Osteocyte (in vitro differentiated cells): ENCODE measurements around the gene COPS6. TPM values are rescaled to one million over a fixed set of nuclear protein-coding genes. Genes with fewer than 3 reads are reported as not detected.

Experiments
- DNase-seq: peaks from one replicate; pipeline ENCODE4 v3.0.0; 2021; ENCODE audit warnings: mixed read lengths; ENCODE audit not compliant: unreplicated experiment; ENCODE audit errors: extremely low spot score
- H3K27ac Mint-ChIP-seq: one replicate; pipeline ENCODE4 v1.8.0; 2021; ENCODE audit warnings: mild to moderate bottlenecking, mixed read lengths; ENCODE audit not compliant: unreplicated experiment
- H3K27me3 Mint-ChIP-seq: one replicate; pipeline ENCODE4 v1.8.0; 2021; ENCODE audit warnings: mixed read lengths; ENCODE audit not compliant: unreplicated experiment
- H3K36me3 Mint-ChIP-seq: one replicate; pipeline ENCODE4 v1.8.0; 2021; ENCODE audit warnings: mixed read lengths; ENCODE audit not compliant: unreplicated experiment
- H3K4me1 Mint-ChIP-seq: one replicate; pipeline ENCODE4 v1.8.0; 2021; ENCODE audit warnings: mixed read lengths; ENCODE audit not compliant: unreplicated experiment
- H3K4me3 Mint-ChIP-seq: one replicate; pipeline ENCODE4 v1.8.0; 2021; ENCODE audit warnings: mild to moderate bottlenecking, moderate library complexity, mixed read lengths; ENCODE audit not compliant: unreplicated experiment
- H3K9me3 Mint-ChIP-seq: one replicate; pipeline ENCODE4 v1.8.0; 2021; ENCODE audit warnings: mixed read lengths; ENCODE audit not compliant: unreplicated experiment
- CTCF ChIP-seq: fragments of 200-600 bp; sonication (generic); IDR thresholded peaks from 2 replicates; pipeline ENCODE4 v1.5.0; 2021; ENCODE audit warnings: antibody characterized with exemption, mild to moderate bottlenecking, moderate library complexity
- total RNA-seq: library from RNA; stranded (reverse); gene quantifications from 2 replicates; pipeline ENCODE4 v1.2.1, GENCODE V29; 2021

The COPS6 gene
- total RNA-seq, 1 donor from 2014 or later: 93.7 TPM

DNA sequence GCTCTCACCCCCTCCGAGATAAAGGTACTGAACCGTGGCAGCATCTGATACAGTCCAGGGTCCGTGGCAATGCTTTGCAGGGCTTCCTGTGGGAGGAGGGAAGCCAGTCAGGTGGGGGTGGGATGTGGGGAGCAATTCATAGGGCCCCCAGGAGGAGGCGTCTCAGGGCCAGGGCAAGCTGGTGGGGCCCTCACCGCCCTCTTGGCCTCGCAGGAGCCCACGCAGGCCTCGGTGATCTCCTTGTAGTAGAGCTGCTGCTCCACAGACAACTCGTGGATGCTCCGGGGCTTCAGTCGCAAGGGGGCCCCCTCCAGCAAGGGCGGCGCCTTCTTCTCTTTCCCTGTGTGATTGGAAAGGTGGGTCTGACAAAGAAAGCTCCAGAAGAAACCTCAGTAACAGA is 23.1 kb downstream of the COPS6 start:
- DNase-seq: no peak
- Mint-ChIP-seq H3K27ac (no peak overlapping the region), H3K36me3 (peaks cover 17% of the 10 kb centered on the region), H3K9me3 (no peaks in the 10 kb centered on the region), H3K27me3 (no peaks in the 10 kb centered on the region), H3K4me1 (no peaks in the 10 kb centered on the region), H3K4me3 (no peak overlapping the region)
- no peak for TF ChIP-seq CTCF

- H3K4me3 Mint-ChIP-seq: no peak overlapping the region
- peaks cover 10% of the 10 kb centered on the region for H3K4me1 Mint-ChIP-seq
- H3K36me3 Mint-ChIP-seq: peaks cover 9% of the 10 kb centered on the region
- no peaks in the 10 kb centered on the region for H3K27me3 Mint-ChIP-seq
- no peak for DNase-seq
- no peak for TF ChIP-seq CTCF
- no peak overlapping the region for H3K27ac Mint-ChIP-seq
- H3K9me3 Mint-ChIP-seq: no peaks in the 10 kb centered on the region
Observed at GRCh38 chr7:100115026-100115425, 26.3 kb downstream of the COPS6 start.

GRCh38 chr7:100118388-100119071 is 29.8 kb downstream of the COPS6 start:
- Mint-ChIP-seq H3K27me3 (no peaks in the 10 kb centered on the region), H3K36me3 (peaks cover 5% of the 10 kb centered on the region), H3K9me3 (no peaks in the 10 kb centered on the region), H3K27ac (peak overlapping the region; percentile 98), H3K4me1 (peaks cover 18% of the 10 kb centered on the region), H3K4me3 (peak overlapping the region; percentile 96)
- no peak for DNase-seq
- TF ChIP-seq CTCF: no peak

- Mint-ChIP-seq H3K27me3 (no peaks in the 10 kb centered on the region), H3K4me1 (peaks cover 18% of the 10 kb centered on the region), H3K27ac (peak within 1 kb of the TSS; percentile 98), H3K4me3 (peak within 1 kb of the TSS; percentile 96), H3K9me3 (no peaks in the 10 kb centered on the region), H3K36me3 (peaks cover 2% of the 10 kb centered on the region)
- peak; percentile 6 for TF ChIP-seq CTCF
- DNase-seq: peak; percentile 97
Observed at GRCh38 chr7:100119072-100119969, 30.6 kb downstream of the COPS6 start, which contains the start of the genes CNPY4 and TAF6. Gene CNPY4 (plus strand): TSS chr7:100119634. CDS start chr7:100119745, 111 bp downstream. Gene TAF6 (minus strand): TSS chr7:100119358. CDS start chr7:100114209, 5,149 bp downstream.
